Measurements from ENCODE around the gene B3GALT5.

The B3GALT5 gene

DNA sequence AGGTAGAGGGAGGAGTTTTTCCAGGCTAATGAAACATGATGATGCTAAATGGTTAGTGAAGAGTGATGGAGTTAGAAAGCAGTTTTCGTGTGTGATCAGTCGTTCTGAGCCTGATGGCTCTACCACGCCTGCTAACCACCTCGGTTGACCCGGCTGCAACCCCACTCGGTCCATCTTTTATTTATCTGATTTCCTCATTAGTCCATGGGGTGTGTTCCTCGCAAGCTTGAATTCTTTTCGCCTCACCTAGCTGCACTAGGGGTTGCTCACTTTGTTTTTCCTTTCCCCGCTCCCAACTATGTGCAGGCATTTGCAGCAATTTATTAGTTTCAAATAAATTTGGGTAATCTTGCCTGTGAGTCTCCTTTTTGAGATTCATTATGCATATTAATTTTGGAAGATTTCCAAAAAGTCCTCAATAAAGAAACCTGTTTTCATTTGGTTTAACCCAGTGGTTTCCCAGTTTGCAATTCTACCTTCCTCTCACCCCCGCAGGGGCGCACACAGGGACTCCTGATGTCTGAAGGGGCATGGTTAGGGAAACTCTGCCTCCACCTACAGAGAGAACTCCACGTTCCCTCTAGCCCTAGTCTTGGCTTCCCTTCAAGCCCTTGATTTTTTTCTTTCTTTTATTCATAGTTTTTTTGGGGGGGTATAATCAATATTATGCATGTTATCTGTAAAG, 12.6 kb downstream of the B3GALT5 start:
- Histone ChIP-seq H3K27me3 (peaks cover 10% of the 10 kb centered on the region), H3K27ac (no peak overlapping the region), H3K36me3 (no peaks in the 10 kb centered on the region), H3K4me3 (ENCODE audit: low read depth in 1 of 2, low read length in 1 of 2) (no peak overlapping the region), H3K4me1 (ENCODE audit: control insufficient read depth in 1 of 2, insufficient read depth in 1 of 2, low read depth in 1 of 2, low read length in 1 of 2) (no peaks in the 10 kb centered on the region), H3K9me3 (no peaks in the 10 kb centered on the region)
- TF ChIP-seq, protein P1, sequence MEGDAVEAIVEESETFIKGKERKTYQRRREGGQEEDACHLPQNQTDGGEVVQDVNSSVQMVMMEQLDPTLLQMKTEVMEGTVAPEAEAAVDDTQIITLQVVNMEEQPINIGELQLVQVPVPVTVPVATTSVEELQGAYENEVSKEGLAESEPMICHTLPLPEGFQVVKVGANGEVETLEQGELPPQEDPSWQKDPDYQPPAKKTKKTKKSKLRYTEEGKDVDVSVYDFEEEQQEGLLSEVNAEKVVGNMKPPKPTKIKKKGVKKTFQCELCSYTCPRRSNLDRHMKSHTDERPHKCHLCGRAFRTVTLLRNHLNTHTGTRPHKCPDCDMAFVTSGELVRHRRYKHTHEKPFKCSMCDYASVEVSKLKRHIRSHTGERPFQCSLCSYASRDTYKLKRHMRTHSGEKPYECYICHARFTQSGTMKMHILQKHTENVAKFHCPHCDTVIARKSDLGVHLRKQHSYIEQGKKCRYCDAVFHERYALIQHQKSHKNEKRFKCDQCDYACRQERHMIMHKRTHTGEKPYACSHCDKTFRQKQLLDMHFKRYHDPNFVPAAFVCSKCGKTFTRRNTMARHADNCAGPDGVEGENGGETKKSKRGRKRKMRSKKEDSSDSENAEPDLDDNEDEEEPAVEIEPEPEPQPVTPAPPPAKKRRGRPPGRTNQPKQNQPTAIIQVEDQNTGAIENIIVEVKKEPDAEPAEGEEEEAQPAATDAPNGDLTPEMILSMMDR (IDR thresholded peaks at IDR 0.05) = no peak

- H3K36me3 ChIP-seq = no peaks in the 10 kb centered on the region
- H3K27ac ChIP-seq = no peak overlapping the region
- H3K4me3 ChIP-seq (ENCODE audit: low read depth in 1 of 2, low read length in 1 of 2) = no peak overlapping the region
- peaks cover 13% of the 10 kb centered on the region for H3K27me3 ChIP-seq
- no peaks in the 10 kb centered on the region for H3K9me3 ChIP-seq
- no peaks in the 10 kb centered on the region for H3K4me1 ChIP-seq (ENCODE audit: control insufficient read depth in 1 of 2, insufficient read depth in 1 of 2, low read depth in 1 of 2, low read length in 1 of 2)
- TF ChIP-seq, protein P1 (IDR thresholded peaks at IDR 0.05) = no peak
These were observed 15.6 kb downstream of the B3GALT5 start for GRCh38 chr21:39628385-39628784.

GRCh38 chr21:39630191-39630591, 17.5 kb downstream of the B3GALT5 start:
- Histone ChIP-seq H3K27ac (no peak overlapping the region), H3K9me3 (no peaks in the 10 kb centered on the region), H3K4me3 (ENCODE audit: low read depth in 1 of 2, low read length in 1 of 2) (no peak overlapping the region), H3K4me1 (ENCODE audit: control insufficient read depth in 1 of 2, insufficient read depth in 1 of 2, low read depth in 1 of 2, low read length in 1 of 2) (no peaks in the 10 kb centered on the region), H3K36me3 (no peaks in the 10 kb centered on the region), H3K27me3 (peaks cover 13% of the 10 kb centered on the region)
- TF ChIP-seq, protein P1 (IDR thresholded peaks at IDR 0.05) = no peak

- Histone ChIP-seq H3K36me3 (no peaks in the 10 kb centered on the region), H3K4me3 (ENCODE audit: low read depth in 1 of 2, low read length in 1 of 2) (no peak overlapping the region), H3K9me3 (no peaks in the 10 kb centered on the region), H3K4me1 (ENCODE audit: control insufficient read depth in 1 of 2, insufficient read depth in 1 of 2, low read depth in 1 of 2, low read length in 1 of 2) (no peaks in the 10 kb centered on the region), H3K27ac (no peak overlapping the region), H3K27me3 (peaks cover 13% of the 10 kb centered on the region)
- TF ChIP-seq, protein P1 (IDR thresholded peaks at IDR 0.05) = no peak
These were observed 18.1 kb downstream of the B3GALT5 start for GRCh38 chr21:39630827-39631226.

GRCh38 chr21:39631842-39632562, 19.3 kb downstream of the B3GALT5 start:
- TF ChIP-seq, protein P1 (IDR thresholded peaks at IDR 0.05) = no peak
- Histone ChIP-seq H3K36me3 (no peaks in the 10 kb centered on the region), H3K4me3 (ENCODE audit: low read depth in 1 of 2, low read length in 1 of 2) (no peak overlapping the region), H3K27ac (no peak overlapping the region), H3K9me3 (no peaks in the 10 kb centered on the region), H3K4me1 (ENCODE audit: control insufficient read depth in 1 of 2, insufficient read depth in 1 of 2, low read depth in 1 of 2, low read length in 1 of 2) (no peaks in the 10 kb centered on the region), H3K27me3 (peaks cover 13% of the 10 kb centered on the region)

Data from neutrophil (primary cell).